ENCODE data around the gene ZBTB20. TPM values are rescaled to one million over a fixed set of nuclear protein-coding genes. Genes with fewer than 3 reads are reported as not detected.

The ZBTB20 gene
- total and polyA plus RNA-seq, 4 donors: 0.69 to 128 (median 51.7) TPM

DNA sequence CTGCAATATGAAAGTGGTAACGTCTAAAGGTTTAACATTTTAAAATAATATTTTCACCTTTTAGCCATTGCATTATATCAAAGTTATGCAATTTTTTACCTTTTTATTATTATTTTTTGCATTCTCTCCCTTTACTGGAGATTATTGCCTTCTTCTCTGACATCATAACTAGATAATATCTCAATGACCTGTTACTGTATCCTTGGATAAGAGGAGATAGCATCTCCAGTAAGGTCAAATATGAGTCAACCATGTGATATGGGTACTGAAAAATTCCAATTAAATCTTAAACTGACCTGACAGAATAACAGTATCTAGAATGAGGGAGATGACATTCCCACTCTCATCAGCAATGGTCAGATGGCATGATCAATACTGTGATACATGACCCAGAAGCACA lies 108.3 kb downstream of the ZBTB20 start:
- Histone ChIP-seq H3K27ac (ENCODE audit: low read depth in 1 of 2, low read length in 2 of 2) (no peak overlapping the region), H3K4me3 (ENCODE audit: low read length in 2 of 2) (no peak overlapping the region), H3K9me3 (ENCODE audit: control insufficient read depth, low read length) (no peaks in the 10 kb centered on the region), H3K27me3 (ENCODE audit: control insufficient read depth in 1 of 2, insufficient read depth in 2 of 2, low read length in 1 of 2) (no peaks in the 10 kb centered on the region), H3K4me1 (ENCODE audit: control insufficient read depth in 1 of 2, insufficient read depth in 2 of 2, low read length in 2 of 2) (no peaks in the 10 kb centered on the region), H3K36me3 (ENCODE audit: control insufficient read depth in 1 of 2, insufficient read depth in 2 of 2, low read length in 1 of 2) (no peaks in the 10 kb centered on the region)
- WGBS, 2 donors: 92 to 93% methylated on average over 1 of the region's 1 CpG
- ATAC-seq (ENCODE audit: low FRiP score) (no peak), DNase-seq (no peak)
- intact Hi-C loops (cut with DNase I): no loop called here

- Histone ChIP-seq H3K36me3 (ENCODE audit: control insufficient read depth in 1 of 2, insufficient read depth in 2 of 2, low read length in 1 of 2) (no peaks in the 10 kb centered on the region), H3K9me3 (ENCODE audit: control insufficient read depth, low read length) (no peaks in the 10 kb centered on the region), H3K27me3 (ENCODE audit: control insufficient read depth in 1 of 2, insufficient read depth in 2 of 2, low read length in 1 of 2) (no peaks in the 10 kb centered on the region), H3K4me1 (ENCODE audit: control insufficient read depth in 1 of 2, insufficient read depth in 2 of 2, low read length in 2 of 2) (no peaks in the 10 kb centered on the region), H3K4me3 (ENCODE audit: low read length in 2 of 2) (no peak overlapping the region), H3K27ac (ENCODE audit: low read depth in 1 of 2, low read length in 2 of 2) (no peak overlapping the region)
- ATAC-seq (ENCODE audit: low FRiP score) (no peak), DNase-seq (no peak)
- 93 to 97% methylated on average over 1 of the region's 1 CpG for WGBS, 2 donors
- intact Hi-C loops (cut with DNase I): no loop called here
These were observed 124.2 kb downstream of the ZBTB20 start for GRCh38 chr3:115022835-115023398.

GRCh38 chr3:115022199-115022598 lies 124.9 kb downstream of the ZBTB20 start:
- WGBS, 2 donors: 66% methylated on average over 2 of the region's 2 CpGs
- Histone ChIP-seq H3K9me3 (ENCODE audit: control insufficient read depth, low read length) (no peaks in the 10 kb centered on the region), H3K27me3 (ENCODE audit: control insufficient read depth in 1 of 2, insufficient read depth in 2 of 2, low read length in 1 of 2) (no peaks in the 10 kb centered on the region), H3K4me1 (ENCODE audit: control insufficient read depth in 1 of 2, insufficient read depth in 2 of 2, low read length in 2 of 2) (no peaks in the 10 kb centered on the region), H3K4me3 (ENCODE audit: low read length in 2 of 2) (no peak overlapping the region), H3K27ac (ENCODE audit: low read depth in 1 of 2, low read length in 2 of 2) (no peak overlapping the region), H3K36me3 (ENCODE audit: control insufficient read depth in 1 of 2, insufficient read depth in 2 of 2, low read length in 1 of 2) (no peaks in the 10 kb centered on the region)
- intact Hi-C loops (cut with DNase I): no loop called here
- no peak for ATAC-seq (ENCODE audit: low FRiP score)
- DNase-seq: no peak

GRCh38 chr3:115021061-115021460 lies 126.0 kb downstream of the ZBTB20 start:
- WGBS, 2 donors: 96% methylated on average over 2 of the region's 2 CpGs
- Histone ChIP-seq H3K4me3 (ENCODE audit: low read length in 2 of 2) (no peak overlapping the region), H3K9me3 (ENCODE audit: control insufficient read depth, low read length) (no peaks in the 10 kb centered on the region), H3K4me1 (ENCODE audit: control insufficient read depth in 1 of 2, insufficient read depth in 2 of 2, low read length in 2 of 2) (no peaks in the 10 kb centered on the region), H3K36me3 (ENCODE audit: control insufficient read depth in 1 of 2, insufficient read depth in 2 of 2, low read length in 1 of 2) (no peaks in the 10 kb centered on the region), H3K27ac (ENCODE audit: low read depth in 1 of 2, low read length in 2 of 2) (no peak overlapping the region), H3K27me3 (ENCODE audit: control insufficient read depth in 1 of 2, insufficient read depth in 2 of 2, low read length in 1 of 2) (no peaks in the 10 kb centered on the region)
- ATAC-seq (ENCODE audit: low FRiP score): no peak
- DNase-seq: no peak
- intact Hi-C loops (cut with DNase I): no loop called here

GRCh38 chr3:115019900-115020299 lies 127.2 kb downstream of the ZBTB20 start:
- Histone ChIP-seq H3K9me3 (ENCODE audit: control insufficient read depth, low read length) (no peaks in the 10 kb centered on the region), H3K27ac (ENCODE audit: low read depth in 1 of 2, low read length in 2 of 2) (no peak overlapping the region), H3K4me3 (ENCODE audit: low read length in 2 of 2) (no peak overlapping the region), H3K36me3 (ENCODE audit: control insufficient read depth in 1 of 2, insufficient read depth in 2 of 2, low read length in 1 of 2) (no peaks in the 10 kb centered on the region), H3K27me3 (ENCODE audit: control insufficient read depth in 1 of 2, insufficient read depth in 2 of 2, low read length in 1 of 2) (no peaks in the 10 kb centered on the region), H3K4me1 (ENCODE audit: control insufficient read depth in 1 of 2, insufficient read depth in 2 of 2, low read length in 2 of 2) (no peaks in the 10 kb centered on the region)
- whole genome bisulfite sequencing, 2 donors: 61 to 68% methylated on average over 1 of the region's 1 CpG
- no peak for DNase-seq
- no peak for ATAC-seq (ENCODE audit: low FRiP score)
- intact Hi-C loops (cut with DNase I): no loop called here

DNA sequence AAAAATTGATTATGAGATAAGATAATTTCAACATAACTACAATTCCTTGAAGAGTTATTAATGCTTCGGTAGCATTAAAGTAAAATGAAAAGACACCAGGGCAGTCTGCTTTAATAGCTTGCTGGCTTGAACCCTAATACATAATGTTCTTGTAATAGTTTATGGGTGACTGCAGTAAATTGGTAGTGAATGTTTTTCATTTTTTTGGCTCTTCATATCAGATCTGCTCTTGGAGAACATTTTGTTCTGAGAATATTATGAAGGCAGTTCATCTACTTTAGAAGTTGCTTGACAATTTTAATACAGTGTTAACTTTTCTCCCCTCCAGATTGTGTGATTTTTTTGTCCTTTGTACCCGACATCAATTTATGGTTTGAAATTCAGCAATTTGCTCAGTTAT lies 128.4 kb downstream of the ZBTB20 start:
- Histone ChIP-seq H3K9me3 (ENCODE audit: control insufficient read depth, low read length) (no peaks in the 10 kb centered on the region), H3K4me1 (ENCODE audit: control insufficient read depth in 1 of 2, insufficient read depth in 2 of 2, low read length in 2 of 2) (no peaks in the 10 kb centered on the region), H3K27ac (ENCODE audit: low read depth in 1 of 2, low read length in 2 of 2) (no peak overlapping the region), H3K36me3 (ENCODE audit: control insufficient read depth in 1 of 2, insufficient read depth in 2 of 2, low read length in 1 of 2) (no peaks in the 10 kb centered on the region), H3K27me3 (ENCODE audit: control insufficient read depth in 1 of 2, insufficient read depth in 2 of 2, low read length in 1 of 2) (no peaks in the 10 kb centered on the region), H3K4me3 (ENCODE audit: low read length in 2 of 2) (no peak overlapping the region)
- WGBS, 2 donors: 53 to 88% methylated on average over 2 of the region's 2 CpGs
- ATAC-seq (ENCODE audit: low FRiP score) (no peak), DNase-seq (no peak)
- intact Hi-C loops (cut with DNase I): no loop called here

DNA sequence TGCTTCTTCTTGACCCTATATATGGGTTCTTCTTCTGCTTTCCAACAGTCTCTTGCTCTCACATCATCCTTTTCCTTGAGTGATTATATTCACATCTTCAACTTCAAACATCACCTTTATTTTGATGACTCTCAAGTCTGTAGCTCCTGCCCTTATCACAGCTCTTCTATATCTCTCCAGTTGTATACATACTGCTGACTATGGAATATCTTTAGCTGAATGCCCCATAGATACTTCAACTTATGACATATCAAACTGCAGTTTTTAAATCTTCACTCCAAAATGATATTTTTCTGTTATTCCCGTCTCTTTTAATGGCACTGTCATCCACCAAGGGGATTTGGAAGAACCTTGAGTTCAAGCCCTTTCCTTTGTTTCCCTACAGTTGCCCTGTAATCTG lies 139.1 kb downstream of the ZBTB20 start:
- no peak overlapping the region for H3K27ac ChIP-seq (ENCODE audit: low read depth in 1 of 2, low read length in 2 of 2)
- WGBS, 2 donors: 95 to 100% methylated on average over 1 of the region's 1 CpG
- H3K9me3 ChIP-seq (ENCODE audit: control insufficient read depth, low read length): no peaks in the 10 kb centered on the region
- H3K4me3 ChIP-seq (ENCODE audit: low read length in 2 of 2): no peak overlapping the region
- DNase-seq: no peak
- no peak for ATAC-seq (ENCODE audit: low FRiP score)
- intact Hi-C loops (cut with DNase I): no loop called here
- H3K4me1 ChIP-seq (ENCODE audit: control insufficient read depth in 1 of 2, insufficient read depth in 2 of 2, low read length in 2 of 2): peaks cover 0 to 1% of the 10 kb centered on the region in 2 donors
- H3K27me3 ChIP-seq (ENCODE audit: control insufficient read depth in 1 of 2, insufficient read depth in 2 of 2, low read length in 1 of 2): no peaks in the 10 kb centered on the region
- peaks cover 0 to 7% of the 10 kb centered on the region in 2 donors for H3K36me3 ChIP-seq (ENCODE audit: control insufficient read depth in 1 of 2, insufficient read depth in 2 of 2, low read length in 1 of 2)

DNA sequence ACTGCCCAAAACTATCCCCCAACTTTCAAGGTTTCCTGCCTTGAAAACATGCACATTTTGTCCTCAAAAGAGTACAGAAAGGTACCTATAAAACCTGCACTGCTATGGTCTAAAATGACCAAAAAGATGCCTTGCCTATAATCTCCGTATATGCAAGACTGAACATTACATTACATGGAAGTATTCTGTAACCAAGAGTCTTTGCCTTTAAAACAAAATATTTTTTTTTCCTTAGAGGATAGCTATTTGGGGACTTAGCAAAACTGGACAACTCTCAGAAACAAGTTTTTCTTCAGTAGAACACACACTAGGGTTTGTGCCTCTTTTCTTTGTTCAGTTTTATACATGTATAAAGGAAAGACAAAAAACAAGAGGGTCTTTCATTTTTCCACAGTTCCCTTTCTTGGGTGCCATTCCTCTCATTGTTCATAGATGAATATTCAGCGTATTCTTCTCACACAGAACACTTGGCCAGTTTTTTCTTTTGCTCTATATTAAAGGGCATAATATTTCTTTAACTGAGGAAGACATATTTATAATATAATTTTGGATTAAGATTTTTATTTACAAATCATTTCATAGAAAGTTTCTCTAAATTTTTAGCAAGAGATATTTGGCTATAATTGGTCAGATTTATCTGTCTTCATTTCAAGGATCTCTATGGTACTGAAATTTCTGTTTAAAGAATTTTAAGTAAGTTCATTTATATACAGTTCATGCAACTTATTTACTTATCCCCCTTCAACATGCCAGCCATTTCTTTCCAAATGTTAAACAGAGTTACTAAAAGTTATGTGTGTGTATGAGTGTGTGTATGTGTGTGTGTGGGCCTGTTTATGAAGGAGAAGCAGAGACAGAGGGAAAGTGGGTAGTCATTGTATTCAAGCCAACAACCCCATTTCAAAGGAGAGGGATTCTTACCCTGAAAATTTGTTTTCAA lies 142.6 kb downstream of the ZBTB20 start:
- Histone ChIP-seq H3K4me3 (ENCODE audit: low read length in 2 of 2) (no peak overlapping the region), H3K27me3 (ENCODE audit: control insufficient read depth in 1 of 2, insufficient read depth in 2 of 2, low read length in 1 of 2) (no peaks in the 10 kb centered on the region), H3K36me3 (ENCODE audit: control insufficient read depth in 1 of 2, insufficient read depth in 2 of 2, low read length in 1 of 2) (peaks cover 0 to 3% of the 10 kb centered on the region in 2 donors), H3K9me3 (ENCODE audit: control insufficient read depth, low read length) (no peaks in the 10 kb centered on the region), H3K4me1 (ENCODE audit: control insufficient read depth in 1 of 2, insufficient read depth in 2 of 2, low read length in 2 of 2) (peaks cover 0 to 1% of the 10 kb centered on the region in 2 donors), H3K27ac (ENCODE audit: low read depth in 1 of 2, low read length in 2 of 2) (no peak overlapping the region)
- DNase-seq (no peak), ATAC-seq (ENCODE audit: low FRiP score) (no peak)
- 59 to 62% methylated on average over 2 of the region's 2 CpGs for WGBS, 2 donors
- intact Hi-C loops (cut with DNase I): no loop called here

Measured in aorta (tissue), 5 donors.